SK-N-SH (cell line): ENCODE measurements around the gene PHKB.

ENCODE experiments used
- EP300 ChIP-seq, 2 experiments: IDR thresholded peaks; 2 replicates each; pipeline versions ENCODE4 v1.4.0 to v1.6.1; 2012; ENCODE audit warnings: borderline replicate concordance in 1 of 2, low read depth in 1 of 2, low read length in 1 of 2
- YY1 ChIP-seq: IDR thresholded peaks from 2 replicates; pipeline ENCODE4 v1.4.0; 2012; ENCODE audit warnings: low read depth, mild to moderate bottlenecking
- TF ChIP-seq, protein P1 (sequence below): fragments of 200-600 bp; sonication (generic); IDR thresholded peaks from 2 replicates; pipeline ENCODE4 v1.6.1; 2017; ENCODE audit warnings: antibody characterized with exemption, mild to moderate bottlenecking, moderate library complexity

DNA sequence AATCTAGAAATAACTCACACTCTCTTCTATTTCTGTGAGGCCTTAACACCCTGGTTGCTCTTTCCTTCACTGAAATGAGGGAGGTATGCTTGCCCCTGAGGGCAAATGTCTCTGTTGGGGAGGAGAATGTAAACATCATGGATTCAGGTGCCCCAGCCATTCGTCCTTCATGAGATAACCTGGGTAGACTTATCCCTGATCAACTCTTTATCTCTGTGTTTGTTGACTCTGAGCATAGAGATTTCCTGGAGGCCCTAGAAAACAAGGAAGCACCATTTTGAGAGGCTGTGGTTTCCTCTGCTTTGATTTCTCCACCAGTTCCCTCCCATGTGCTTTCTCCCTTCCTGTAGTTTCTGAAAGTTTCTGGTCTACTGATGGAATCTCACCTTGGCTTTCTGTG, 77.3 kb downstream of the PHKB start:
- TF ChIP-seq YY1 (no peak), EP300 (IDR thresholded peaks at IDR 0.05; ENCODE audit: borderline replicate concordance in 1 of 2, low read depth in 1 of 2, low read length in 1 of 2) (no peak)
- TF ChIP-seq, protein P1, sequence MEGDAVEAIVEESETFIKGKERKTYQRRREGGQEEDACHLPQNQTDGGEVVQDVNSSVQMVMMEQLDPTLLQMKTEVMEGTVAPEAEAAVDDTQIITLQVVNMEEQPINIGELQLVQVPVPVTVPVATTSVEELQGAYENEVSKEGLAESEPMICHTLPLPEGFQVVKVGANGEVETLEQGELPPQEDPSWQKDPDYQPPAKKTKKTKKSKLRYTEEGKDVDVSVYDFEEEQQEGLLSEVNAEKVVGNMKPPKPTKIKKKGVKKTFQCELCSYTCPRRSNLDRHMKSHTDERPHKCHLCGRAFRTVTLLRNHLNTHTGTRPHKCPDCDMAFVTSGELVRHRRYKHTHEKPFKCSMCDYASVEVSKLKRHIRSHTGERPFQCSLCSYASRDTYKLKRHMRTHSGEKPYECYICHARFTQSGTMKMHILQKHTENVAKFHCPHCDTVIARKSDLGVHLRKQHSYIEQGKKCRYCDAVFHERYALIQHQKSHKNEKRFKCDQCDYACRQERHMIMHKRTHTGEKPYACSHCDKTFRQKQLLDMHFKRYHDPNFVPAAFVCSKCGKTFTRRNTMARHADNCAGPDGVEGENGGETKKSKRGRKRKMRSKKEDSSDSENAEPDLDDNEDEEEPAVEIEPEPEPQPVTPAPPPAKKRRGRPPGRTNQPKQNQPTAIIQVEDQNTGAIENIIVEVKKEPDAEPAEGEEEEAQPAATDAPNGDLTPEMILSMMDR: no peak
